GM18526 (cell line): Measurements from ENCODE around the gene SLC4A7.

Source experiments
- POLR2A ChIP-seq: IDR thresholded peaks from 3 replicates; pipeline ENCODE4 v1.6.1; 2011; ENCODE audit not compliant: insufficient read length; ENCODE audit errors: extremely low read depth

Gene SLC4A7

GRCh38 chr3:27354588-27355203 lies 129.5 kb downstream of the SLC4A7 start:
- TF ChIP-seq POLR2A, result no peak

- no peak for TF ChIP-seq POLR2A
These were observed 130.0 kb downstream of the SLC4A7 start for GRCh38 chr3:27354161-27354560.

- no peak for TF ChIP-seq POLR2A
These were observed 131.0 kb downstream of the SLC4A7 start for GRCh38 chr3:27353221-27353620.

- no peak for TF ChIP-seq POLR2A
These were observed 132.1 kb downstream of the SLC4A7 start for GRCh38 chr3:27352047-27352446.

- no peak for TF ChIP-seq POLR2A
These were observed 134.4 kb downstream of the SLC4A7 start for GRCh38 chr3:27349832-27350231.

- no peak for TF ChIP-seq POLR2A
These were observed 138.0 kb downstream of the SLC4A7 start for GRCh38 chr3:27345959-27346865.

- no peak for TF ChIP-seq POLR2A
These were observed 138.7 kb downstream of the SLC4A7 start for GRCh38 chr3:27345493-27345892.

GRCh38 chr3:27345045-27345444 lies 139.1 kb downstream of the SLC4A7 start:
- TF ChIP-seq POLR2A, result no peak

- TF ChIP-seq POLR2A, result no peak
These were observed 140.0 kb downstream of the SLC4A7 start for GRCh38 chr3:27344192-27344591.

- TF ChIP-seq POLR2A, result no peak
These were observed 141.9 kb downstream of the SLC4A7 start for GRCh38 chr3:27342267-27342666.

- no peak for TF ChIP-seq POLR2A
These were observed 143.7 kb downstream of the SLC4A7 start for GRCh38 chr3:27340534-27340933.

- TF ChIP-seq POLR2A, result no peak
These were observed 148.6 kb downstream of the SLC4A7 start for GRCh38 chr3:27335571-27335970.

- TF ChIP-seq POLR2A, result no peak
These were observed 150.3 kb downstream of the SLC4A7 start for GRCh38 chr3:27333843-27334242.

- no peak for TF ChIP-seq POLR2A
These were observed 157.3 kb downstream of the SLC4A7 start for GRCh38 chr3:27326629-27327545.

GRCh38 chr3:27326202-27326601 lies 158.0 kb downstream of the SLC4A7 start:
- no peak for TF ChIP-seq POLR2A
